Lung (tissue), 12 donors: ENCODE measurements around the gene GORASP1. TPM values are rescaled to one million over a fixed set of nuclear protein-coding genes. Genes with fewer than 3 reads are reported as not detected.

Experiments
- ATAC-seq: fragments of 200-7000 bp; cut with Tn5 transposase; one replicate; pipeline ENCODE4 v1.9.1; 2020; ENCODE audit warnings: moderate number of reproducible peaks; ENCODE audit not compliant: insufficient read depth, low FRiP score
- DNase-seq, 3 donors: peaks; one replicate each; pipeline ENCODE4 v3.0.0-alpha.2; 2013 to 2017
- H3K27ac ChIP-seq, 2 donors: one replicate each; pipeline ENCODE4 v1.5.1; 2013; ENCODE audit warnings: mild to moderate bottlenecking in 2 of 2, moderate library complexity in 2 of 2, control low read depth in 1 of 2, inconsistent platforms in 1 of 2, low read depth in 1 of 2, low read length in 1 of 2
- H3K27me3 ChIP-seq, 3 donors: one replicate each; pipeline ENCODE4 v1.5.1; 2013; ENCODE audit warnings: low read length in 2 of 3; ENCODE audit not compliant: control insufficient read depth in 3 of 3, insufficient read depth in 3 of 3
- H3K36me3 ChIP-seq, 4 donors: one replicate each; pipeline ENCODE4 v1.5.1; 2013; ENCODE audit warnings: low read length in 4 of 4, mild to moderate bottlenecking in 1 of 4, moderate library complexity in 1 of 4; ENCODE audit not compliant: control insufficient read depth in 4 of 4, insufficient read depth in 4 of 4
- H3K4me1 ChIP-seq, 5 donors: one replicate each; pipeline ENCODE4 v1.5.1; 2013; ENCODE audit warnings: low read length in 5 of 5, mild to moderate bottlenecking in 2 of 5, moderate library complexity in 1 of 5; ENCODE audit not compliant: control insufficient read depth in 5 of 5, insufficient read depth in 5 of 5
- H3K4me3 ChIP-seq: one replicate; pipeline ENCODE4 v1.5.1; 2013; ENCODE audit warnings: mild to moderate bottlenecking, control low read depth, moderate library complexity
- H3K9ac ChIP-seq, 2 donors: one replicate each; pipeline ENCODE4 v1.5.1; 2013; ENCODE audit warnings: low read length in 2 of 2, control low read depth in 1 of 2; ENCODE audit not compliant: insufficient read depth in 1 of 2
- H3K9me3 ChIP-seq, 4 donors: one replicate each; pipeline ENCODE4 v1.5.1; 2013; ENCODE audit warnings: low read length in 3 of 4, mild to moderate bottlenecking in 1 of 4, moderate library complexity in 1 of 4; ENCODE audit not compliant: control insufficient read depth in 4 of 4, insufficient read depth in 3 of 4
- WGBS, 2 donors: extraction: QIAGEN DNeasy Blood & Tissue Kit; methylation state at CpG; one replicate each; pipeline ENCODE4 v1.1.7; 2013; 5-methylcytosine and 5-hydroxymethylcytosine counted together
- polyA plus RNA-seq, 2 donors: library from polyadenylated mRNA; stranded (reverse); fragments of 200-250 nt; gene quantifications; one replicate each; pipeline ENCODE4 v1.2.1, GENCODE V29; 2013
- total RNA-seq, 2 donors: library from RNA; depleted of rRNA in 1 of 2; stranded (reverse); fragments of >200 nt in 1 of 2; gene quantifications; one replicate each; pipeline ENCODE4 v1.2.1, GENCODE V29; 2014 to 2021
- TF ChIP-seq, protein P1 (sequence below): IDR thresholded peaks from 2 replicates; pipeline ENCODE4 v1.5.1; 2012; ENCODE audit warnings: mild to moderate bottlenecking; ENCODE audit errors: control extremely low read depth, extremely low read depth
- donor health status: control.
- donor health status: control.
- donor health status: Bipolar disorder and iron deficiency.
- donor health status: healthy.
- donor health status: DM: yes; HTN: yes; CAD: no.

The GORASP1 gene
- total and polyA plus RNA-seq, 4 donors, result 28.7 to 71.1 (median 48.5) TPM

DNA sequence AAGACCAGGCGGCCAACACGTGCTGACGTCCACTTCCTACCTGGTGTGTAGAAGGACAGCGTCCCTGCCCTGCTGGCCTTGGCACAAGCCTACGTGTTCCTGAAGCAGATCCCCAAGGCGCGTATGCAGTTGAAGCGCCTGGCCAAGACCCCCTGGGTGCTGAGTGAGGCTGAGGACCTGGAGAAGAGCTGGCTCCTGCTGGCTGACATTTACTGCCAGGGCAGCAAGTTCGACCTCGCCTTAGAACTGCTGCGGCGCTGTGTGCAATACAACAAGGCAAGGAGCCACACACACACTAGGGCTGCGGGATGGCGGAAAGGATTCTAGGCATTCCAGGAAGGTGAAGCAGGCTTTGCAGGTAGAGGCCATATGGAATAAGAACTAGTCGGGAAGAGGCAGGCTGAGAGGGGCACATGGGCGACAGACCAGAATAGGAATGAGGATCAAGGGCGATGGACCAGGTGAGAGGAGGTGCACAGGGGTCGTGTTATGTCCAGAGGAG lies 30.1 kb upstream of the GORASP1 start:
- no peak for ATAC-seq
- no peak overlapping the region for H3K9ac ChIP-seq
- H3K27me3 ChIP-seq, result no peaks in the 10 kb centered on the region
- 98% methylated on average over 18 of the region's 18 CpGs for WGBS, 2 donors
- TF ChIP-seq, protein P1, sequence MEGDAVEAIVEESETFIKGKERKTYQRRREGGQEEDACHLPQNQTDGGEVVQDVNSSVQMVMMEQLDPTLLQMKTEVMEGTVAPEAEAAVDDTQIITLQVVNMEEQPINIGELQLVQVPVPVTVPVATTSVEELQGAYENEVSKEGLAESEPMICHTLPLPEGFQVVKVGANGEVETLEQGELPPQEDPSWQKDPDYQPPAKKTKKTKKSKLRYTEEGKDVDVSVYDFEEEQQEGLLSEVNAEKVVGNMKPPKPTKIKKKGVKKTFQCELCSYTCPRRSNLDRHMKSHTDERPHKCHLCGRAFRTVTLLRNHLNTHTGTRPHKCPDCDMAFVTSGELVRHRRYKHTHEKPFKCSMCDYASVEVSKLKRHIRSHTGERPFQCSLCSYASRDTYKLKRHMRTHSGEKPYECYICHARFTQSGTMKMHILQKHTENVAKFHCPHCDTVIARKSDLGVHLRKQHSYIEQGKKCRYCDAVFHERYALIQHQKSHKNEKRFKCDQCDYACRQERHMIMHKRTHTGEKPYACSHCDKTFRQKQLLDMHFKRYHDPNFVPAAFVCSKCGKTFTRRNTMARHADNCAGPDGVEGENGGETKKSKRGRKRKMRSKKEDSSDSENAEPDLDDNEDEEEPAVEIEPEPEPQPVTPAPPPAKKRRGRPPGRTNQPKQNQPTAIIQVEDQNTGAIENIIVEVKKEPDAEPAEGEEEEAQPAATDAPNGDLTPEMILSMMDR, result no peak
- H3K36me3 ChIP-seq, result peaks cover 0 to 34% (median 4%) of the 10 kb centered on the region in 4 donors
- peaks cover 4 to 62% (median 15%) of the 10 kb centered on the region in 5 donors for H3K4me1 ChIP-seq
- DNase-seq, result no peak
- no peak overlapping the region for H3K4me3 ChIP-seq
- H3K27ac ChIP-seq, result no peak overlapping the region
- H3K9me3 ChIP-seq, result no peaks in the 10 kb centered on the region

DNA sequence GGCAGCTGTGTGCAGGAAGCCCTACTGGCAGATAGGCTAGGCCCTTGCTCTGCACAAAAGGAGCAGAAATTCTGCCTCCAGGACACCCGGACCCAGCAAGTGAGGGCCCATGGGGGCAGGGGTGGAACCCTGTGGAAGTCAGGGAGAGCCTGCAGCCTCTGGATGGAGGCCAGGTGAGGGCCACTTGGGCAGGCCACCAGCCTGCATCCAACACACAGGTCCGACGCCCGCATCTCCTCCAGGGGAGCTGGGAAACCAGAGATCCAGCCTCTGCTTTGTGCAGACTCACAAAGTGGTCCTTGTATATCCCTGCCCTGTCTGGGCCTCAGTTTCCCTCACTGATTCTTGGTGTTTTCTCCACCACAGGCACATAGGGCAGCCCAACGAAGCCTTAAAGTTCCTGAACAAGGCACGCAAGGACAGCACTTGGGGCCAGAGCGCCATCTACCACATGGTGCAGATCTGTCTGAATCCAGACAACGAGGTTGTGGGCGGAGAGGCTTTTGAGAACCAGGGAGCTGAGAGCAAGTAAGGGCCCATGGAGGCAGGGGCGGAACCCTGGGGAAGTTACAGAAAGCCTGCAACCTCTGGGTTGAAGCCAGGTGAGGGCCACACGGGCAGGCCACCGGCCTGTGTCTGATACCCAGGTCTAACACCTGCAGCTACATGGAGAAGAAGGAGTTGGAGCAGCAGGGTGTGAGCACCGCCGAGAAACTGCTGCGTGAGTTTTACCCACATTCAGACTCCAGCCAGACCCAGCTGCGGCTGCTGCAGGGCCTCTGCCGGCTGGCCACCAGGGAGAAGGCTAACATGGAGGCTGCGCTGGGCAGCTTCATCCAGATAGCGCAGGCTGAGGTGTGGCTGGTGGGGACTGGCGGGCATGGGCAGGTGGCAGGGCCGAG lies 29.4 kb upstream of the GORASP1 start:
- TF ChIP-seq, protein P1, result no peak
- ATAC-seq (no peak), DNase-seq (no peak)
- no peaks in the 10 kb centered on the region for H3K27me3 ChIP-seq
- no peaks in the 10 kb centered on the region for H3K9me3 ChIP-seq
- peaks cover 4 to 59% (median 10%) of the 10 kb centered on the region in 5 donors for H3K4me1 ChIP-seq
- peaks cover 0 to 28% (median 0%) of the 10 kb centered on the region in 4 donors for H3K36me3 ChIP-seq
- whole genome bisulfite sequencing, 2 donors, result 89 to 95% methylated on average over 21 of the region's 21 CpGs
- no peak overlapping the region for H3K4me3 ChIP-seq
- H3K9ac ChIP-seq, result no peak overlapping the region
- H3K27ac ChIP-seq, result peak overlapping the region in 1 of 2 donors; percentile 52

DNA sequence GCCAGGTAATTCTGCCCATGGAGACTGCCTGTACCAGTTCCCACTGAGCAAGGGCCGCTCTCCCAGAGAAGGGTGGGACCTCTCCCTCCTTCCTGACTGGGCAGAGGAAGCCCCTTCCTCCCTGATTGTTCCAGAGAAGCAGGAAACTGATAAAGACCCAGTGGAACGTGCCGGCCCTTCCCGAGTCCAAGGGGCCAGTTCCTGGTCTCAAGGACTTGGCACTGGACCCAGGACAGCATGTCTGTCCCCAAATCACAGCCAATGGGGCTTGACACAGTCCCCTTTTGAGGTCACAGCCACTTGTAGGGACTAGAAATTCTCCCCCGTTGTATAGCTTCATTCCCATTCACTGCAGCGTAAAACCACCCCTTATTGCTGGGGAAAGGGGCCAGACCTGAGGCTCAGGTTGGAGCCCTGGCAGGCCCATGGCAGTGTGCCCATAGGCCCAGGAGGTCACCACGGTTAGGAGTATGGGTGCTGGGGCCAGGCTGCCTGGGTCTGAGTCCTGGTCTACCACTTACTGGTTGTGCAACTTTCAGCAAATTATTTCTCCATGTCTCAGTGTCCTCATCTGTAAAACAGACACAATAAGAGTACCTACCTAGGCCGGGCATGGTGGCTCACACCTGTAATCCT lies 27.9 kb upstream of the GORASP1 start:
- Histone ChIP-seq H3K27me3 (no peaks in the 10 kb centered on the region), H3K9me3 (no peaks in the 10 kb centered on the region), H3K4me1 (peaks cover 0 to 49% (median 0%) of the 10 kb centered on the region in 5 donors), H3K9ac (no peak overlapping the region), H3K4me3 (no peak overlapping the region), H3K36me3 (peaks cover 0 to 17% (median 1%) of the 10 kb centered on the region in 4 donors), H3K27ac (peak overlapping the region in 1 of 2 donors; percentile 87)
- TF ChIP-seq, protein P1, result no peak
- DNase-seq (peak in 1 of 3 donors; percentile 43), ATAC-seq (no peak)
- 55 to 71% methylated on average over 8 of the region's 8 CpGs for WGBS, 2 donors
